ENCODE measurements around the gene SGK1.
A peak's percentile ranks its signal among the peaks of the same experiment; 100 is the strongest.

Gene SGK1

DNA sequence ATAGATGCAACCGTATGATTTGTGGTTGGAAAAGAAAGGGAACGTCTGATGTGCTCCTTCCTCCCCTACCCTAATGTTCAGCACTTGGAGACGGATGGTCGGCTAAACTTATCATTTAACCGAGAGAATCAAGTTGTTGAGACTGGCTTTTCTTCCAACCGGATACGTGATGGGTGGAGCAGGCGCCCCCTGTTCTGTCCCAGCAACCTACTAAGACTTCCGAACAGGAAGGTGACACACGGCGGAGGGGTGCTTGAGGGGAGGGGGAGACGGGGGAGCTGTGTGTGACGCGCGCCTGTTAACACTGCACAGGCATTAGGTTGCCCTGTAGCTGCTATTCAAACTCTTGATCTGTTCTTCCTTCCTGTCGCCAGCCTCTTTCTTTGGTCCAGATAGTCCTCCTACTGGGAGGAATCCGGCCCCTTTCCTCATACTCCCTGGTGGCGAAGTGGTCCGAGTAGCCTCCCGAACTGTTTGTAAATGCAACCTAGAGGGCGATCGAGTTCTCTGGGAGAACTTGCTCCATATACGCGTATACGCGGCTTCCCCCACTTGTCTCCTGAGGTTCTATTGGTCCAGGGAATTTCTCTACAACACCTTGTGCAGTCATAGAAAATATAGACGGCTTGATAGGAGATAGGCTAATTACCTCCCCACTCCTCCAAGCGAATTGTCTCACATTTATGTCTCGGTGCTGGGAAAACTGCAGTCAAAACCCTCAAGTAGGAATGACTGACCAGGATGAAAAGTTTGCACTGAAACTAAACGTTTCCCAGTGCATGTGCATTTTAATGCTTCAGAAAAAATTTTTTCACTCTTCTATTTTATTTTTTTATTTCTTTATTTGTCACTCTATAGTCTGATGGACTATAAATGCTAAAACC lies 139.5 kb downstream of the SGK1 start:
- peak overlapping the region; percentile 23 to 44 (median 35) for H3K4me3 ChIP-seq

DNA sequence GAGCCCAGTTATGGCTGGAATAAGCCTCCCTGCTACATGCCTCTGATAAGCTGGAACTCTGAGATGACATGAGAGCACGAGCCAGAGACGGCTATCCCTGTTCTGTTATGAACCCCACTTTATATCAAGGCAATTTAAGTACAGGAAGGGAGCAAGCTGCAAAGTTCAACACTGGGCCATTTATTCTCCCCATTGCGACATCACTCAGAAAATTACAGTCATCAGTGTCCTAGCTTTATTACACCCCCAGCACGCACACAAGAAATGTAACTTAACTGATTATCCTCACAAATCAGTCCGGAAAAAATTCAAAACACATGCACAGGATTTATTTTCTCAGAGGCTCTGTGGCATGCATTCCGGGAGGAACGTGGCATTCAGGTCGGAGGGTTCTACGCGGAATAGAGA lies 140.2 kb downstream of the SGK1 start:
- peak overlapping the region; percentile 23 to 44 (median 35) for H3K4me3 ChIP-seq
- peak overlapping the region in 20 of 21 experiments; percentile 62 to 99 (median 80) for H3K27ac ChIP-seq

More for the DNA sequence above, 139.5 kb downstream of the SGK1 start:
- H3K27ac ChIP-seq, result peak overlapping the region in 20 of 21 experiments; percentile 62 to 99 (median 80)

DNA sequence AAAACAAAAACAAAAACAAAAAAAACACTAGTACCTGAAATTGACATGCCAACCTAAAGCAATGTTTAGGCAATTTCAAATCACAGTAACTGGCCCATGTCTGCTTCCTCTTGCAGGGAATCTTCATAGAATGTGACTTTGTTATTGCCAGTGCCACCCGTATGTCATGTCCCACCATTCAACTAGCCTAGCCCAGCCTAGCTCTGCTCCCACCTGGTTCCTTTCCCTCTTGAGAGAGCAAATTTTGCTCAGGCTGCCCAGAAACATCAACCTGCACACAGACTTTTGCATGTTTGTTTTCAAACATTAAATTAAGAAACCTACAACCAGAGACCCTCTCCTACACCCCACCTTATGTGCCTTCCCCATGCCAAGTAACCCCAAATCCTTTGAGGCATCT lies 140.7 kb downstream of the SGK1 start:
- Histone ChIP-seq H3K4me3 (no peak overlapping the region), H3K27ac (peak overlapping the region in 16 of 21 experiments; percentile 62 to 99 (median 84))

DNA sequence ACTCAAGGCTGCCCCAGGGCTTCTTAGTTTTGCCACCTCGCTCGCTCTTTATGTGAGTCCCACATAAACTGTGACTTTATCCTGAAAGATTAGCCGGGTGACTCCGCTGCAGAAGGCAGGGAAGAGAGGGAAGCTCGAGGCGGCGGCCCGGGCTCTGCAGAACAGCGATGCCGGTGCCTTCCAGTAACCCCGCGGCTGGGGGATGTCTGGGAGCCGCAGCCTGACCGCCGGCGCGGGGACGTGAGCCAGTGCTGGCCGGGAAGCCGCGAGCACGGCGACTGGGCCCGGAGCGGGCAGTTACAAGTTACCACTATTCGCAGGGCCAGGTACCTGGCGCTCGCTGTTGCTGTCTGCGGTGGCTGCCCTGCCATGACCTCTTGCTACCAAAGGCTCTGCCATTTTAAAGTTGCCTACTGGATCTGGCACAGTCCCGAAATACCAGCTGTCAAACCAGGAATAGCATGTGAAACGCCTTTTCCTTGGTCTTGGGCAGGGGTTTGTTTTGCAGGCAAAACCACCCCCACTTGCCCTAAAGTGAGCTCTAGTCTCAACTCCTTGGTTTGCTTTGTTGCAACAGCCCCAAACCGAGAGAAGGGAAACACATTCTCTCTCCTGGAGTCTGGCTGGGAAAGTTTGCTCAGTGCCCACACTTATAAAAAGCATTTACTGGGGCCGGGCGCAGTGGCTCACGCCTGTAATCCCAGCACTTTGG lies 141.5 kb downstream of the SGK1 start:
- Histone ChIP-seq H3K27ac (peak overlapping the region; percentile 31 to 100 (median 98)), H3K4me3 (peak overlapping the region; percentile 50 to 91 (median 82))

DNA sequence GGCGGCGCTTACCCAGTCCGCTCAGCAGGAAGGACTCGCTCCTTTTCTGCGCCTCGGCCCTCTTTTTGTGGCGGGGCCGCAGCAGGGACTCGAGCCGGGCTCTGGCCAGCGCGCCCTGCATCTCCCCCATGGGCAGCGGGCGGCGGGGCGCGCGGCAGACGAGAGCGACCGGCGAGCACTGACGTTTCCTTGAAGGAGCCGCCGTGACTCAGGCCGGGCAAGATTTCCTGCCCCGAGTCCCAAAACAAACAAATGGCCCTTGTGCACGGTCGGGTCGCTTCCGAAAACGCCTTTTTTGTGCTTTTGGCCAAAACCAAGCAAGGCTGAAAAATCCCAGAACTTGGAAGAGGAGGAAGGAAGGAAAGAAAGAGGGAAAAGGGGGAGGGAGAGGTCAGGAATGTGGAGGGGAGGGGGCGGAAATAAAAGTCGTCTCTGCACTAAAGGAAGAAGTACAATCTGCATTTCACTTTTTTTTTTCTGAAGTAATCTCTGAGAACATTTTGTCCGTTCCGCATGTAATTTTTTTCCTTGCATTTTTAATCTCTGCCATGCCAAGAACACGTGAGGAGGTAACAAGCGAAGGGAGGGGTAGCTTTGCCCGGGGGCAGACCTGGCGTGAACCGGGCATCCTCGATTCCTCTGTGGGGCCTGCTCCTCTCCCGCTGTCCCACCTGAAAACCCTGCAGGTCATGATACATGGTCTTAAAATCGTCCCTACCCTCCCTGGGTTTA lies 142.2 kb downstream of the SGK1 start:
- Histone ChIP-seq H3K27ac (peak overlapping the region; percentile 83 to 100 (median 98)), H3K4me3 (peak overlapping the region; percentile 50 to 91 (median 82))

DNA sequence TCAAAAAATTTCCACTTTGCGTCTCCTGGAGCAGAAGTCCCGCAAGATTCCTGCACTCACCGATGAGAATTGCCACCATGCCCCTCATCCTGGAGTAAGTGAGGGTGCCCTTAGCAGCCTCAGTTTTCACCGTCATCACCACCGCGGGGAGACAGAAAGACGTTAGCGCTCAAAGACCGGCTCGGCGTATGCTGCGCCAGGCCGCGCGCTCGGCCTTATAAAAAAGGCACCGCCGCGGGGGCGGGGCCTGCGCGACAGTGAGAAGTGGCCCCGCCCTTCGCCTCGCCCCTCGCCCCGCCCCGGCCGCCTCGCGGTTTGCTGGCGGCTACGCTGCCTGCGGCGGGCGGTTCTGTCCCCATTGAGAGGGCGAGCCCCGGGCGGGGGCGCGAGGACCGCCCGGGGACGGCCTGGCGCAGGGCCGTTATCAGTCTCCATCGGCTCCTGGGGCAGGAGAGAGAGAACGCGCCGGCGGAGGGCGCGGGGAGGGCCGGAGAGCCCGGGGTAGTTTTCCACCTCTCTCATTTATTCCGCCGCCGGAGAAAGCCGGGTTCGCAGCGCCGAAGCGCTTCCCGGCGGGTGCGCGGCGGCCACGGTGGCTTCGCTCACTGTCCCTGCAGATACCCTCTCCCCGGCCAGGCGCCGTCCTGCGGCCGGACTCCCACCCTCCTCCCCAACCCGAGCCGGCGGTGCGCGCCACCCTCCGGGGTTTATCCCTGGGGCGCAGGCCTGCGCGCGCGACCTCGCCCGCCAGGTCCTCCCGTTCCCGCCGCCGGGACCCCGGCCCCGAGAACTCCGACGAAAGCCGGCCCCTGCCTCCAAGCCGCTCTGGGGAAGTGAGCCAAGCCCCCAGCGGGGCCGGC lies 143.0 kb downstream of the SGK1 start:
- Histone ChIP-seq H3K27ac (peak overlapping the region; percentile 83 to 100 (median 98)), H3K4me3 (peak overlapping the region; percentile 50 to 91 (median 82))

DNA sequence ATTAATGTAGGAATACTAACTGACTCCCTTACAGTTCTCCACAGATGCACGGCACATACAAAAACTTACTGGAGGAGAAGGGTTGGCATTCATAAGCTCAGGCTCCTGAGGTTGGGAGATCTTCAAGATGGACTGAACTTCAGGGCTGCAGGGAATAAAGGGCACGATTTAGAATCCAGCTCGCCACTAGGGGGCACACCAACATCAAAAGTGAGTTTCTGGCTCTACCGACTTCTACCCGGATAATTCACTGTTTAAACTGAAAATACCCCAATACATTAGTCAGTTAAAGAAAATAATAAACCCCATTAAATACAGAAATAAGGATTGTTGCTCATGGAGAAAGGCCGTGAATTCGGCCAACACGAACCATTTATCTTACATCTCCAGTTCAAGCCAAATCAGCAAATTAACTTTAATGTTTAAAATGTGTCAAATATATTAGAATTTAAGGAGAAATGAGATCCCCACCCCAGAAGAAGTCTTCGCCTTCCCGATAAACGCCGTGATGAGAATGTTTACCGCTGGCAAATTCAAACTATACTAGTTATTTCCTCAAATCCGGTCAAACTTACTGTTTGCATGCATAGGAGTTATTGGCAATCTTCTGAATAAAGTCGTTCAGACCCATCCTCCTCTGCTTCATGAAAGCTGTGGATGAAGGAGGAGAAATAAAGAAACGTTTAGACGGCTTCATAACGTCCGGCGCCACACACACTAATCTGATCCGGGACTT lies 143.8 kb downstream of the SGK1 start:
- Histone ChIP-seq H3K4me3 (peak overlapping the region; percentile 50 to 91 (median 82)), H3K27ac (peak overlapping the region; percentile 83 to 100 (median 98))

DNA sequence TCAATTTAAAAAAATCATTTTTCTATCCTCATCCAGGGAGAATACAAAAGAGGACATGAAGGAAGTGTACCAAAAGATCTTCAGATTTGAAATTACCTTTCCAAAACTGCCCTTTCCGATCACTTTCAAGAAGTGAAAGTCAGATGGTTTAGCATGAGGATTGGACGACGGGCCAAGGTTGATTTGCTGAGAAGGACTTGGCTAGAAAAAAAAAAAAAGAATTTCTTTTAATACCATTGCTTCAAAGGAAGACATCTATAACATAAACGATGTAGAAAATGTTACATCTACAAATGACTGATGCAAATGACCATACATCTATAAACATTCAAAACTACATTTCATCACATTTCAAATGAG lies 144.6 kb downstream of the SGK1 start:
- H3K4me3 ChIP-seq, result peak overlapping the region; percentile 50 to 91 (median 82)
- peak overlapping the region in 18 of 21 experiments; percentile 2 to 100 (median 98) for H3K27ac ChIP-seq

DNA sequence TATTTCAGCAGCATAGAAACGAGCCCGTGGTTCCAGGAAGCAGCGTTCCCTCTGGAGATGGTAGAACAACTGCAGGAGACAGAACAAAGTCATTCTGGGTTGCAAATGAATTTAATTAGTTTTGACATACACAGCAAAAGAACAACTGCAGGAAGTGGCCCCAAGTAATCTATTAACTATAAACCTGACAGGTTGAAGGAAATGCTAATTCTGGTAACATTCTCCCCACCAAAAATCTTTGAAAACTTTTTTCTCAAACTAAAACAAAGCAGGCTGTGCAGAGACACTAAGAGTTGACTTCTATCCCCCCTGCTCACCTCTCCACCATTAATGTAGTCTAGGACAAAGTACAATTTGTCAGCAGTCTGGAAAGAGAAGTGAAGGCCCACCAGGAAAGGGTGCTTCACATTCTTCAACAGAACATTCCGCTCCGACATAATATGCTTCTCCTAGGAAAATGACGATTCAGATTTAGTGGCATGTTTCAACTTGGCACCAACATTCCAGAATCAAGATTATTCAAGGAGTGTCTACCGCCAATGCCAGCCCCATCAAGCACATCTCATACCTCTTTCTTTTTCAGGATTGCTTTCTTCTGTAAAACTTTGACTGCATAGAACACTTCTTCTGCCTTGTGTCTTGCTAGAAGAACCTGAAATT lies 145.1 kb downstream of the SGK1 start:
- Histone ChIP-seq H3K27ac (peak overlapping the region in 18 of 21 experiments; percentile 2 to 100 (median 98)), H3K4me3 (peak overlapping the region; percentile 50 to 91 (median 82))

DNA sequence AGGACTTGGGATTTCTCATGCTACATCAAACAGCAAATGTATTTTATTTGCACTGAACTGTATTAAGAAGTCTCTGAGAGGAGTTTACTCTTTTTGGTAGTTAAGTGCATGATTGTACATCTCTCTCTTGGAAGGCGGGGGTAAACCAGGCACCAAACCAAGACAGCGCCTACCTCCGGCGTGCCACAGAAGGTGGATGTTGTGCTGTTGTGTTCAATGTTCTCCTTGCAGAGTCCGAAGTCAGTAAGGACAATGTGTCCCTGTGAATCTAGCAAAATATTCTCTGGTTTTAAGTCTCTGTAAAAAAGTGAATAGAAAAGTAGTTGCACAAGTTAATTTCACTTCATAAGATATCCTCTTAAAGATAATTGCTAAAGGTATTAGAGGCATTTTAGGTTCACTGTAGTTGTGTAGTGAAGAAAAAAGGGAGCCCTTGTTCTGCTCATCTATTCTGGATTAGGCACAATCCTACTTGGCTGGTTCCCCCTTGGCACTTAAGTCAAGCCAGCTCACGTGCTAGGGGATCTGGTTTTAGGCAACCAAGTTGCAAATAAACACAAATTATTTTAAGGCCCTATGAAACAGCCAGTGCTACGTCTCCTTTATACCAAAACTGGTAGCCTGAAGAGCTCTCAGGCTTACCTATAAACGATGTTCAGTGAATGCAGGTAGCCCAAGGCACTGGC lies 145.7 kb downstream of the SGK1 start:
- Histone ChIP-seq H3K4me3 (peak overlapping the region; percentile 50 to 91 (median 82)), H3K27ac (peak overlapping the region in 16 of 21 experiments; percentile 21 to 100 (median 98))

DNA sequence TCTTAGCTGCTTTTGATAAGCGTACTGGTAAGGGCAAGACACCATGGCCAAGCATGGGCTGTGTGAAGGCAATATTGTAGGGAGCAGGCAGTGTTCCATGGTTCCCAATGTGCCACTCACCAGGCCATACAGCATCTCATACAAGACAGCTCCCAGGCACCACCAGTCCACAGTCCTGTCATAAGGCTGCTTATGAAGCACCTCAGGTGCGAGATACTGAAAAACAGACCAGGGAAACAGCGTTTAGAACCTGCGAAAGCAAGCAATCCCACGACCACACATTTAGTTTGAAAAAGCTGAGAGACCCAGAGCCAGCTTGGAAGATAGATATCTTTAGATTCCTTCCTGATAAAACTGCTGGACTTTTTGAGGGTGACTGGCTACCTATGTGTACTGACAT lies 146.4 kb downstream of the SGK1 start:
- Histone ChIP-seq H3K4me3 (peak overlapping the region; percentile 50 to 91 (median 82)), H3K27ac (peak overlapping the region in 13 of 21 experiments; percentile 3 to 100 (median 53))

DNA sequence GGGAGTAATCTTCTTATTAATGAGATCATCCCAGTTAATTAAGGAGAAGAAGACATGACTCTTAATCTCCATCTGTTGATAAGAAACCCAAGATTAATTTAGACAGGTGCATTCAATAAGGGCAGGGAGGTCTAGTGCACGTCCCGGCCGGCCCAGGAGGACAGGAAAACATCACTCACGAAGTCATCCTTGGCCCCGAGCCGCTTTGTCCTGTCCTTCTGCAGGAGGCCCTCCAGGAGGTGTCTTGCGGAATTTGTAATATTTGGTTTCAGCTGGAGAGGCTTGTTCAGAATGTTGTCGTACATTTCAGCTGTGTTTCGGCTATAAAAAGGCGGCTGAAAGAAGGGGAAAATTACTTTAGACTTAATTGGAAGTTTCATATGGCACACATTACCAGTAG lies 147.1 kb downstream of the SGK1 start:
- Histone ChIP-seq H3K27ac (peak overlapping the region in 8 of 21 experiments; percentile 3 to 100 (median 56)), H3K4me3 (peak overlapping the region; percentile 50 to 91 (median 82))

DNA sequence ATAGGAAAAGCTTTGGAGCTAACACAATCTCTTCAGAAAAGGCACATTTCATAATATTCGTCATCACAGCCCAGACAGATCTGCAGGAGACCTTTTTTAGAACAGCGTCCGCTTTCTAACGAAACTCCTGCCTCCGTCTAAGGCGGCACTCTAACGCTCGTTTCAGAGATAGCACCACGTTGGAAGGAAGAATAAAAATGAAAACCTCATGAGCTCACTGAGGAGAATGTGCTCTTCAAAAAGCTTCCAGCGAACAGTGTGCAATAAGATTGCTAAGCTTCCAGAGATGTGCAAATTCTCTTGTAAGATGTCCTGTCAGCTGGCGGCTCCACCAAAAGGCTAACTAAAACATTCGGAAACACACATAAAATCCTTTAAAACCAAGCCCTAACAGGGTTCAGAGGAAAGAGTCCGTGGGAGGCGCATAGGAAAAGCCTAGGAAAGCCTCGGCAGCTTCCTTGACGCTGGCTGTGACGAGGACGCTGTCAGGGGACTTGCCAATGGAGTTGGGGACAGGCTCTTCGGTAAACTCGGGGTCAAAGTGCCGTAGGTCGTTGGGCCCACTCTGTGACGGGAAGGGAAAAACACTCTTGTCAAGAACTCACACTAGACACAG lies 147.9 kb downstream of the SGK1 start:
- H3K27ac ChIP-seq, result peak overlapping the region in 7 of 21 experiments; percentile 13 to 97 (median 54)
- H3K4me3 ChIP-seq, result peak overlapping the region; percentile 14 to 85 (median 75)

DNA sequence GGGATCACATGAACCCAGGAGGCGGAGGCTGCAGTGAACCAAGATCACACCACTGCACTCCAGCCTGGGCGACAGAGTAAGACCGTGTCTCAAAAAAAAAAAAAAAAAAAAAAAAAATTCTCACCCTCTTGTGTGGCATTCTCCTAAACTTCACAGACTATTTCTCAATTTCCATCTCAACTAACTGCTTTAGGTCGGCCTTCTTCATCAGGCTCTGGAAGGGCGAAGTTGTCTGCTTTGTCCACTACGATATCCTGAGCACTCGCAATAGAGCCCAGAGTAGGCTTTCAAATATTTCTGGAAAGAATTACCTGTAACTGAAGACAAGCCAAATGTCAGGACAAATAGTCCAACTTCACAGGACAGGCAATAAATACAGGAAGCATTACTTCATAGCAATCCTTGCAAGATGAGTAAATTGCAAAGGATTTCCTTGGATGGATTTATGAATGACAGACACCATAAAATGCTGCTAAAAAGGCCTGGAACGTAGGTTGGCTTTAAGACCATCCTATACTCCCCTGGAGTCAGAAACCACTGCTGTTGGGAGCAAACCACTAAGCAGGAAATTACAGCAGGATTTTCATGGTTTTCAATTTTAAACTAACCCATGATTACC lies 149.2 kb downstream of the SGK1 start:
- H3K4me3 ChIP-seq, result no peak overlapping the region

DNA sequence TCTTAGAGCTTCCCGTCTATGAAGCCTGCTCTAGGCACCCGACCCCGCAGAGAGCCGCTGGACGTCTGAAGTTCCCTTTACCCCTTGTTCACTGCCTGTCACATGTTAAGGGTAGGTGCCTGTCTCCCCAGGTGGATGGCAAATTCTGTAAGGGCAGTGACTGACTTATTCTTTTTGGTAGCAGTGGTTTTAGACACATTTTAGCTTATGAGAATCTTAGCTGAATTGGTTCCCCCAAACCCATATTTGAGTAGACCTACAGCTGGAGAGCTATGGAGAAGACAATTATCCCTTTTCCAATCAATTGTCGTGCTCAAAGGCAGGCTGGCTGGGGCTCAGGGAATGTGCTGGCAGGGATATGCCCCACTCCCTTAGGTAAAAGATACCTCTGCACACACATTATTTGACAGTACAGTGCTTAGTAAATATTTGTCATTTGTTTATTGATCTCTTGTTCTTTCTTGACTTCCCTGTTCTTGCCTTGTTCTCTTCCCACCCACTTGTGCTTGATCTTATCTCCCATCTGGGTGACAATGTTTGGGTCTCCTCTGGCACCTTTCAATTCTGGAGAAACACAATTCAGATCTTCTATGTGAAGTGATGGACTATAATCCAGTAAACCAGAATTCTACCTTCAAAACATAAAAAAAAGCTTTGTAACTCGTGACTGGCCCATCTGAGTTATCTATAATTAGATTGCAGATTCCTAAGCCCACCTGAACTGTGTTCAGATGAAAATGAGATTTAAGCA lies 151.2 kb downstream of the SGK1 start:
- H3K27ac ChIP-seq, result peak overlapping the region in 1 of 21 experiments; percentile 2

More for the DNA sequence above, 149.2 kb downstream of the SGK1 start:
- peak overlapping the region in 1 of 21 experiments; percentile 93 for H3K27ac ChIP-seq

More for the DNA sequence above, 151.2 kb downstream of the SGK1 start:
- H3K4me3 ChIP-seq, result no peak overlapping the region

Data from skin epidermis (tissue), 12 donors.